Ishikawa (cell line): ENCODE measurements around the gene CHMP2A.

Experiments used
- CEBPB ChIP-seq: IDR thresholded peaks from 2 replicates; pipeline ENCODE4 v1.6.1; 2012
- RAD21 ChIP-seq: IDR thresholded peaks from 2 replicates; pipeline ENCODE4 v1.6.1; 2012; ENCODE audit warnings: low read depth
- TAF1 ChIP-seq: IDR thresholded peaks from 2 replicates; pipeline ENCODE4 v1.6.1; 2012; ENCODE audit warnings: low read depth, mild to moderate bottlenecking
- TF ChIP-seq, protein P1 (sequence below): IDR thresholded peaks from 2 replicates; pipeline ENCODE4 v1.6.1; 2012

DNA sequence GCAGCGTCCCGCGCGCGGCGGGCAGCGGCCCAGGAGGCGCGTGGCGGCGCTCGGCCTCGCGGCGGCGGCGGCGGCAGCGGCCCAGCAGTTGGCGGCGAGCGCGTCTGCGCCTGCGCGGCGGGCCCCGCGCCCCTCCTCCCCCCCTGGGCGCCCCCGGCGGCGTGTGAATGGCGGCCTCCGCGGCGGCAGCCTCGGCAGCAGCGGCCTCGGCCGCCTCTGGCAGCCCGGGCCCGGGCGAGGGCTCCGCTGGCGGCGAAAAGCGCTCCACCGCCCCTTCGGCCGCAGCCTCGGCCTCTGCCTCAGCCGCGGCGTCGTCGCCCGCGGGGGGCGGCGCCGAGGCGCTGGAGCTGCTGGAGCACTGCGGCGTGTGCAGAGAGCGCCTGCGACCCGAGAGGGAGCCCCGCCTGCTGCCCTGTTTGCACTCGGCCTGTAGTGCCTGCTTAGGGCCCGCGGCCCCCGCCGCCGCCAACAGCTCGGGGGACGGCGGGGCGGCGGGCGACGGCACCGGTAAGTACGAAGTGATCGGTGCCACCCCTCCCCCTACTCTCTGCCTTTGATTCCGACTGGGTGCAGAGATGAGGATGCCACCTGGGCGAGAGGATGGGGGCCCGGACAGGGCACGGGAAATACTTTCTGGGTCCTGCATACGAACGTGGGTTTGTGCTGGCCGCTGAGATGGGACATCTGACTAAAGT is 10.2 kb downstream of the CHMP2A start:
- TF ChIP-seq TAF1 (no peak), RAD21 (no peak), CEBPB (no peak)
- TF ChIP-seq, protein P1, sequence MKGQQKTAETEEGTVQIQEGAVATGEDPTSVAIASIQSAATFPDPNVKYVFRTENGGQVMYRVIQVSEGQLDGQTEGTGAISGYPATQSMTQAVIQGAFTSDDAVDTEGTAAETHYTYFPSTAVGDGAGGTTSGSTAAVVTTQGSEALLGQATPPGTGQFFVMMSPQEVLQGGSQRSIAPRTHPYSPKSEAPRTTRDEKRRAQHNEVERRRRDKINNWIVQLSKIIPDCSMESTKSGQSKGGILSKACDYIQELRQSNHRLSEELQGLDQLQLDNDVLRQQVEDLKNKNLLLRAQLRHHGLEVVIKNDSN, result no peak
